HG03108 (cell line): Measurements from ENCODE around the gene ACOD1.
A peak's percentile ranks its signal among the peaks of the same experiment; 100 is the strongest.
"Not testable (repeated sequence)": the region's sequence is repeated elsewhere in the genome, so short reads cannot be mapped to it uniquely, and the experiment has no call there.

Experiments used
- ATAC-seq: cut with Tn5 transposase; IDR thresholded peaks from one replicate; pipeline ENCODE4 v1.9.1; 2021; ENCODE audit warnings: moderate library complexity; ENCODE audit not compliant: unreplicated experiment

ACOD1 gene

GRCh38 chr13:76950101-76950500, 1.8 kb downstream of the ACOD1 start:
- no peak for ATAC-seq

- no peak for ATAC-seq
These were observed 5.7 kb downstream of the ACOD1 start for GRCh38 chr13:76953968-76954367.

- no peak for ATAC-seq
These were observed 6.2 kb downstream of the ACOD1 start for GRCh38 chr13:76954538-76954937.

DNA sequence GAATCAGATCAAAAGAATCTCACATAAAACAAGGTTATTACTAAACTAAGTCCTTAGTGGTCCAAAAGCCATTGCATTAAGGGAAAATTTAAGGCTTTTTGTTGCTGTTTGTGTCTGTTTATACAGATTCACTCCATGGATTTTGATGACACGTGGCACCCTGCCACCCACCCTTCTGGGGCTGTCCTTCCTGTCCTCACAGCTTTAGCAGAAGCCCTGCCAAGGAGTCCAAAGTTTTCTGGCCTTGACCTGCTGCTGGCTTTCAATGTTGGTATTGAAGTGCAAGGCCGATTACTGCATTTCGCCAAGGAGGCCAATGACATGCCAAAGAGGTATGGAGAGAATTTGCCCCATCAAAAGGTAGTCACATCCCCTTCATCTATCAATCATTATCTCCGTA, 6.9 kb downstream of the ACOD1 start:
- no peak for ATAC-seq

GRCh38 chr13:76955661-76956060, 7.3 kb downstream of the ACOD1 start:
- ATAC-seq: no peak

DNA sequence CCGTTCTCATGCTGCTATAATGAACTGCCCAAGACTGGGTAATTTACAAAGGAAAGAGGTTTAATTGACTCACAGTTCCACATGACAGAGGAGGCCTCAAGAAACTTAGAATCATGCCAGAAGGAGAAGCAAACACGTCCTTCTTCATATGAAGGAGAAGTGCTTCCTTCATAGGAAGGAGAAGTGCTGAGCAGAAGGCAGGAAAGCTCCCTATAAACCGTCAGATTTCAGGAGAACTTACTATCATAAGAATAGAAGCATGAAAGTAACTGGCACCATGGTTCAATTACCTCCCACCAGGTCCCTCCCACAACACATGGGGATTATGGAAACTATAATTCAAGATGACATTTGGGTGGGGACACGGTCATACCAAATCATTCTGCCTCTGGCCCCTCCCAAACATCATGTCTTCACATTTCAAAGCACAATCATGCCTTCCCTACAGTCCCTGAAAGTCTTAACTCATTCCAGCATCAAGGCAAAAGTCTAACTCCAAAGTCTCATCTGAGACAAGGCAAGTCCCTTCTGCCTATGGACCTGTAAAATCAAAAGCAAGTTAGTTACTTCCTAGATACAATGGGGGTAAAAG, 10.6 kb downstream of the ACOD1 start:
- no peak for ATAC-seq

- not testable (repeated sequence) for ATAC-seq
These were observed 11.4 kb downstream of the ACOD1 start for GRCh38 chr13:76959734-76960133.

DNA sequence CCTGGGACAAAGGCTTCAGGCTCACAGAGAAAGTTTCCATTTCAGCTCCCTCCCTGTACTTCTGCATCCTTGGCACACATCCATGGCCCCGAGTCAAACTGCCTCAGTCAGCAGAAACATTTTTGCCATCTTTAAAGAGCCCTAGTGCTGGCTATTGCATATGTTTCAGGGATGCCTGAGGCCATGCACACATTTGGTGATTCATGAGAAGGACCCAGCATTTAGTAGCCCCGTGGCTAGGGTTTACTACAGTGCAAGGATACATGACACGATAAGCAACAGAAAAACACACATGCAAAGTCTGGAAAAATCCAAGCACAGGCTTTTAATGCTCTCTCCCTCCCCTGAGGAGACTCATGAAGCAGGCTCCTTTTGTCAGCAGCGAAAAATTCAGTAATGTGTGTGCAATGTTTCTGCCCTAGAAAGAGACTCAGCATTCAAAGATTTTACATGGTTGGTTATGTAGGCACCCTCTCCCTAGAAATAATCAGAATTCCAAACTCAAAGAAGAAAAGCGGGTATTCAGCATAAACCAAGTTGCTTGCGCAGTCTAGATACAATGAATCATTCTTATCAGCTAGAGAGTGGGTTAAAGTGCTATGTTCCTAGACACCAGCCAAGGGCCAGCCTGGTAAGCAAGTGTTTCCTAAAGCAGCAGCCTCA, 17.6 kb downstream of the ACOD1 start:
- ATAC-seq: no peak

DNA sequence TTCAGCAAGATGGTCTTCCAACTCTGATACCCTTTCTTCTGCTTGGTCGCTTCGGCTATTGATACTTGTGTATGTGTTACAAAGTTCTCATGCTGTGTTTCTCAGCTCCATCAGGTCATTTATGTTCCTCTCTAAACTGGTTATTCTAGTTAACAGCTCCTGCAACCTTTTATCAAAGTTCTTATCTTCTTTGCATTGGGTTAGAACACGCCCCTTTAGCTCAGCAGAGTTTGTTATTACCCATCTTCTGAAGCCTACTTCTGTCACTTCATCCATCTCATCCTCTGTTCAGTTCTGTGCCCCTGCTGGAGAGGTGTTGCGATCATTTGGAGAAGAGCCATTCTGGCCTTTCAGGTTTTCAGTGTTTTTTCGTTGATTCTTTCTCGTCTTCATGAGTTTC, 18.7 kb downstream of the ACOD1 start:
- no peak for ATAC-seq

GRCh38 chr13:76968041-76968440, 19.7 kb downstream of the ACOD1 start:
- no peak for ATAC-seq

GRCh38 chr13:76969488-76970365, 21.4 kb downstream of the ACOD1 start:
- no peak for ATAC-seq

DNA sequence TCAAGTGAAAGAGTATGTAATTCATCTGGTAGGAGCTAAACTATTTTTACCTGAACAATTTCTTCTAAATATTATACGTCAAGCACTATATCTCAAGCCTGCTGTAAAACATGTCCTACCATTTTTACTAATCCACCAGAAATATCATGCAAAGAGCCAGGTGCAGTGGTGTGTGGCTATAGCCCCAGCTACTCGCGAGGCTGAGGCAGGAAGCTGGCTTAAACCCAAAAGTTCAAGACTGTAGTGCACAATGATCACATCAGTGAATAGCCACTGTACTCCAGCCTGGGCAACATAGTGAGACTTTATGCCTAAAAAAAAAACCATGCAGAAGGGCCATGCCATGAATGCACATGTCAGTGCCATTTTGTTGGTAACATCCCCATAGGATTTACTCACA, 22.9 kb downstream of the ACOD1 start:
- ATAC-seq: no peak

- ATAC-seq: no peak
These were observed 23.8 kb downstream of the ACOD1 start for GRCh38 chr13:76971851-76972829.

GRCh38 chr13:76973920-76974617, 25.8 kb downstream of the ACOD1 start:
- ATAC-seq: no peak

DNA sequence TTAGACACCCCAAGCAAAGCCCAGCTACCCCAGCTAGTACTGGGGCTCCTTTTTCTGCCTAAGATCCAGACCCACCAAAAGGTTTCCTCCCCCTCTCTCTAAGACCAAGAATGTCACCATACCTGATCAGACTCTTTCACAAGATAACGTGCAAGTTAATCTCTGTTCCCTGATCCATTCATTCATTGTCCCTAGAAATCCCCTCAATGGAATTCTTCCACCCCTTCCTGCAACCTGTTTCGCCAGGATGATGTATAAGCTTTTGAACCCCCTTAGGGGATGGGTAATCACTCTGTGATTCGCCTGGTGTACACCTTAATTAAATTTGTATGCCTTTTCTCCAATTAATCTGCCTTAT, 26.3 kb downstream of the ACOD1 start:
- no peak for ATAC-seq

DNA sequence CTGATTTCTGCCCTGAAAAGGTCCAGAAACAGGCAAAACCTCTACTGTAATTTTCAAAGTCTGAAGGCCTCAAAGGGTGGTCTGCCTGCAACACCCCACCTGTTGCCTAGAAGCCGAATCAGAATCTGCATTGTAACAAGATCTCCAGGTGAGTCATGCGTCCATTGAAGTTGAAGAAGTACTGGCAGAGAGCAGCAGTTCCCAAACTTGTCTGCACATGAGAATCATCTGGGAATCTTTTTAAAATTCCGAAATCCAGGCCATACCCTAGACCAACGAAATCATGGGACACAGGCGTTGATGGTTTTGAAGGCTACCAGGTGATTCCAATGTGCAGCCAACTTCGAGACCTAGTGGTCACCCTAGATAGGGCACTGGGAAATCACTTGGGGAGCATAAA, 27.6 kb downstream of the ACOD1 start:
- no peak for ATAC-seq

- no peak for ATAC-seq
These were observed 28.2 kb downstream of the ACOD1 start for GRCh38 chr13:76976490-76976889.

DNA sequence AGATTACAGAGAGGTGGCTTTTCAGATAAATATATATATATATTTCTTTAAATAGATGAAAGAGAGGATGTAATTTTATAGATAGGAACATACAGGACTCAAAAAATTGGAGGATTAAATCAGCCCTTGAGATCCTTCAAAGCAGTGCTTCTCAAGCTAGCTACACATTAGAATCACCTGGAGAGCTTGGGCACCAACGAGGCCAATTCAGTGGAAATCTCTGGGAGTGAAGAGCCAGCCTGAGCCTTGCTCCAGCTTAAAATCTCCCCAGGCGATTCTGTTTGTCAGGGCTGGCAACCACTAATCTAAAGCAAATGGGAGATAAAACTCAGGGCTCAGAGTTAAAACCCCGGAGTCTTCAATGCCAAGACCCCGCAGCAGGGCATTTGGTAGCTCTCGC, 28.6 kb downstream of the ACOD1 start:
- no peak for ATAC-seq

- peak; percentile 99 for ATAC-seq
These were observed 31.9 kb downstream of the ACOD1 start for GRCh38 chr13:76980075-76980718.

DNA sequence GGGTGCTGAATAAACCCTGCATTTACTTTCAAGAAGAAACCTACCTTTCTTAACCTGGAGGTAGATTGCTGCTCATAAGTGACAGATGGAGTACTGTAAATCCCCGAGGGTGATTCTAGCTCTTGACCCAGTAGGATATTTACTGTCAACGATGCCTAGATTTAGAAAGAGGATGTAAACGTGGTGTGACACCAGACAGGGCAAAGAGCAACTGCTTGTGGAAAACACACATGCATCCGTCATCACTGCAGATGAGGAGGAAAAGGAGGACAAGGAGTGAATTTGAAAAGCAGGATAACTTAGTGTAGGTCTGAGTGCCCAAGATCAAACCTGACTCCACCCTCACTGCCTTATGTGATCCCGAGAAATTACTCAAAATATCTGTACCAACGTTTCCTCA, 33.8 kb downstream of the ACOD1 start:
- ATAC-seq: no peak
